HepG2 (cell line): ENCODE data around the gene CDHR5. TPM values are rescaled to one million over a fixed set of nuclear protein-coding genes. Genes with fewer than 3 reads are reported as not detected.

Source experiments
- ATRX ChIP-seq: sonication (generic); formaldehyde crosslinking; IDR thresholded peaks from 2 replicates; pipeline ENCODE4 v1.4.0; 2020; ENCODE audit warnings: missing genetic modification reagents, borderline replicate concordance
- EEA1 ChIP-seq: sonication (generic); formaldehyde crosslinking; IDR thresholded peaks from 2 replicates; pipeline ENCODE4 v1.5.1; 2020; ENCODE audit warnings: mild to moderate bottlenecking, missing genetic modification reagents, borderline replicate concordance
- HIC2 ChIP-seq: sonication (generic); formaldehyde crosslinking; IDR thresholded peaks from 2 replicates; pipeline ENCODE4 v1.9.0; 2022; ENCODE audit warnings: low read depth, missing genetic modification reagents
- KDM6A ChIP-seq: IDR thresholded peaks from 2 replicates; pipeline ENCODE4 v1.6.1; 2016; ENCODE audit warnings: low read depth
- KLF6 ChIP-seq: IDR thresholded peaks from 2 replicates; pipeline ENCODE4 v1.8.0; 2016; ENCODE audit warnings: missing biosample characterization, missing genetic modification reagents
- PLRG1 ChIP-seq: fragments of 450-650 bp; conservative IDR thresholded peaks from 2 replicates; pipeline ENCODE4 v1.6.1; 2016
- RBAK ChIP-seq: sonication (generic); formaldehyde crosslinking; IDR thresholded peaks from 2 replicates; pipeline ENCODE4 v1.5.1; 2020; ENCODE audit warnings: mild to moderate bottlenecking, missing genetic modification reagents
- SP1 ChIP-seq, 2 experiments: fragments of 450-650 bp in 1 of 2; sonication (generic) in 1 of 2; formaldehyde crosslinking in 1 of 2; IDR thresholded peaks; 2 replicates each; pipeline versions ENCODE4 v1.4.0 to v1.6.1; 2016 to 2020; ENCODE audit warnings: missing genetic modification reagents in 1 of 2
- SP140L ChIP-seq: sonication (generic); formaldehyde crosslinking; IDR thresholded peaks from 2 replicates; pipeline ENCODE4 v1.4.0; 2020; ENCODE audit warnings: missing genetic modification reagents, borderline replicate concordance
- STAT6 ChIP-seq: sonication (generic); formaldehyde crosslinking; IDR thresholded peaks from 2 replicates; pipeline ENCODE4 v1.4.0; 2020; ENCODE audit warnings: missing genetic modification reagents, mild to moderate bottlenecking, borderline replicate concordance
- THYN1 ChIP-seq: sonication (generic); formaldehyde crosslinking; IDR thresholded peaks from 2 replicates; pipeline ENCODE4 v1.8.1; 2023; ENCODE audit warnings: low read depth, mild to moderate bottlenecking, moderate library complexity, missing genetic modification reagents, borderline replicate concordance
- ZBTB7A ChIP-seq: sonication (generic); formaldehyde crosslinking; IDR thresholded peaks from 2 replicates; pipeline ENCODE4 v1.8.0; 2022; ENCODE audit warnings: mild to moderate bottlenecking, missing genetic modification reagents
- ZMYM4 ChIP-seq: sonication (generic); formaldehyde crosslinking; IDR thresholded peaks from 2 replicates; pipeline ENCODE4 v1.8.1; 2023; ENCODE audit warnings: mild to moderate bottlenecking, missing genetic modification reagents
- ZNF414 ChIP-seq: sonication (generic); formaldehyde crosslinking; IDR thresholded peaks from 2 replicates; pipeline ENCODE4 v1.5.0; 2020; ENCODE audit warnings: missing genetic modification reagents
- ZNF570 ChIP-seq: sonication (generic); formaldehyde crosslinking; IDR thresholded peaks from 2 replicates; pipeline ENCODE4 v1.4.0; 2020; ENCODE audit warnings: mild to moderate bottlenecking, missing genetic modification reagents, borderline replicate concordance
- ZNF678 ChIP-seq: sonication (generic); formaldehyde crosslinking; IDR thresholded peaks from 2 replicates; pipeline ENCODE4 v1.4.0; 2020; ENCODE audit warnings: mild to moderate bottlenecking, missing genetic modification reagents
- ZNF788 ChIP-seq: sonication (generic); formaldehyde crosslinking; IDR thresholded peaks from 2 replicates; pipeline ENCODE4 v1.5.0; 2020; ENCODE audit warnings: mild to moderate bottlenecking, missing genetic modification reagents, borderline replicate concordance
- ZNF792 ChIP-seq: IDR thresholded peaks from 2 replicates; pipeline ENCODE4 v1.6.1; 2016
- ZSCAN20 ChIP-seq: sonication (generic); formaldehyde crosslinking; IDR thresholded peaks from 2 replicates; pipeline ENCODE4 v1.4.0; 2020; ENCODE audit warnings: missing genetic modification reagents, mild to moderate bottlenecking, borderline replicate concordance
- polyA plus RNA-seq, 8 experiments: library from polyadenylated mRNA; depleted of rRNA in 3 of 8; stranded (reverse) in 7 of 8; unstranded in 1 of 8; fragments of >200 nt; fragmentation: Illumina TruSeq in 4 of 8; extraction: Trizol in 4 of 8; gene quantifications; 2 replicates each; pipeline versions ENCODE4 v1.2.1 to v1.2.3, GENCODE V29; 2011 to 2016; ENCODE audit warnings: low read depth in 4 of 8, missing spikeins in 1 of 8, mixed read lengths in 1 of 8; ENCODE audit not compliant: insufficient read depth in 1 of 8
- total RNA-seq, 5 experiments: library from RNA; depleted of rRNA; stranded (reverse); fragments of >200 nt; fragmentation: Illumina TruSeq; extraction: Trizol; gene quantifications; 2 replicates each; pipeline ENCODE4 v1.2.3, GENCODE V29; 2016; ENCODE audit warnings: low read depth in 1 of 5
- TF ChIP-seq, protein P1 (sequence below): sonication (generic); formaldehyde crosslinking; IDR thresholded peaks from 2 replicates; pipeline ENCODE4 v1.4.0; 2020; ENCODE audit warnings: missing genetic modification reagents
- TF ChIP-seq, protein P2 (sequence below): sonication (generic); formaldehyde crosslinking; IDR thresholded peaks from 2 replicates; pipeline ENCODE4 v1.8.1; 2023; ENCODE audit warnings: mild to moderate bottlenecking, missing genetic modification reagents

CDHR5 gene
- total and polyA plus RNA-seq, 2 of the 13 experiments (the other 11 are each of a cell fraction or from before 2014, with no cell fraction given), result 0.46 to 0.71 TPM

DNA sequence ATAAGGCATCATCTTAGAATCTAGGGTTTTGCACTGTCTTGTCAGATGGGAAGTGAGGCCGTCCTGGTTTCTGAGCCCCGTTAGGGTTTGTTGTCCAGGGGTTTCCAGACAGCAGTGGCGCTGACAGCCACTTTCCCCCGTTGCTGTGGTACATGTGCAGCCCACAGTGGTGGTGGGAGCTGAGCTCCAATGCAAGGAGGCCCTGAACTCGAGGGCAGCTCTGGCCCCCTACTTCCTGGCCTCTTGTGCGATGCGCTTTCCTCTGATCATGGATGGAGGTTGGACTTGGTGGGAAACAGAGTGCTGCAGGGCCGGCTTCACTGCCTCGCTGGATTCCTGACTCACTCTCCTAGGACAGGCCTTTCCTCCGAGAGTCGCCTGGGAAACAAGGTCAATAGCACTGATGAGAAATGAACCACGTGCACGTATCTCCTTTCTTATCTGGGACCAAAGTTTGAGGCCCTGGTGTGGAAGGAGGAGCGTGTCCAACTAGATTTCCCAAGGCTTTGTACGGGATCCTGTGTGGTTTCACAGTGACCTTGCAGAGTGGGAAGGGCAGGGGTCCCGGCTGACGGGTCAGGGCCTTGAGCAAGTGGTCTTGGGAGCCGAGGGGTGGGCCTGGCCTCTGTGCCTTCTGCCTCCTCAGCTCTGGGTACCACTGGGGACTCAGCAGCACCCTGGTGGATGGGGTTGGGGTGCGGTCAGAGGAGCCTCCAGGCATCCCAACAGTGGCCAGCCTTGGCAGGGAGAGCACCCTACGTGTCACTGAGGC, 44.7 kb downstream of the CDHR5 start (continued):
- no peak for TF ChIP-seq ZNF414 (CRISPR knock-in tag)
- no peak for TF ChIP-seq SP140L (CRISPR knock-in tag)
- TF ChIP-seq, protein P1, sequence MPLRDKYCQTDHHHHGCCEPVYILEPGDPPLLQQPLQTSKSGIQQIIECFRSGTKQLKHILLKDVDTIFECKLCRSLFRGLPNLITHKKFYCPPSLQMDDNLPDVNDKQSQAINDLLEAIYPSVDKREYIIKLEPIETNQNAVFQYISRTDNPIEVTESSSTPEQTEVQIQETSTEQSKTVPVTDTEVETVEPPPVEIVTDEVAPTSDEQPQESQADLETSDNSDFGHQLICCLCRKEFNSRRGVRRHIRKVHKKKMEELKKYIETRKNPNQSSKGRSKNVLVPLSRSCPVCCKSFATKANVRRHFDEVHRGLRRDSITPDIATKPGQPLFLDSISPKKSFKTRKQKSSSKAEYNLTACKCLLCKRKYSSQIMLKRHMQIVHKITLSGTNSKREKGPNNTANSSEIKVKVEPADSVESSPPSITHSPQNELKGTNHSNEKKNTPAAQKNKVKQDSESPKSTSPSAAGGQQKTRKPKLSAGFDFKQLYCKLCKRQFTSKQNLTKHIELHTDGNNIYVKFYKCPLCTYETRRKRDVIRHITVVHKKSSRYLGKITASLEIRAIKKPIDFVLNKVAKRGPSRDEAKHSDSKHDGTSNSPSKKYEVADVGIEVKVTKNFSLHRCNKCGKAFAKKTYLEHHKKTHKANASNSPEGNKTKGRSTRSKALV (CRISPR knock-in tag), result 0 out of 2 replicates have a peak, but pooled peaks have one; percentile 35
- TF ChIP-seq ZSCAN20, result no peak
- no peak for TF ChIP-seq SP1 (IDR thresholded peaks at IDR 0.05)
- no peak for TF ChIP-seq SP1 (CRISPR knock-in tag; IDR thresholded peaks at IDR 0.05)
- TF ChIP-seq ZBTB7A, result peak; percentile 94
- TF ChIP-seq ZNF678 (CRISPR knock-in tag), result no peak
- TF ChIP-seq THYN1 (CRISPR knock-in tag), result no peak
- TF ChIP-seq, protein P2, sequence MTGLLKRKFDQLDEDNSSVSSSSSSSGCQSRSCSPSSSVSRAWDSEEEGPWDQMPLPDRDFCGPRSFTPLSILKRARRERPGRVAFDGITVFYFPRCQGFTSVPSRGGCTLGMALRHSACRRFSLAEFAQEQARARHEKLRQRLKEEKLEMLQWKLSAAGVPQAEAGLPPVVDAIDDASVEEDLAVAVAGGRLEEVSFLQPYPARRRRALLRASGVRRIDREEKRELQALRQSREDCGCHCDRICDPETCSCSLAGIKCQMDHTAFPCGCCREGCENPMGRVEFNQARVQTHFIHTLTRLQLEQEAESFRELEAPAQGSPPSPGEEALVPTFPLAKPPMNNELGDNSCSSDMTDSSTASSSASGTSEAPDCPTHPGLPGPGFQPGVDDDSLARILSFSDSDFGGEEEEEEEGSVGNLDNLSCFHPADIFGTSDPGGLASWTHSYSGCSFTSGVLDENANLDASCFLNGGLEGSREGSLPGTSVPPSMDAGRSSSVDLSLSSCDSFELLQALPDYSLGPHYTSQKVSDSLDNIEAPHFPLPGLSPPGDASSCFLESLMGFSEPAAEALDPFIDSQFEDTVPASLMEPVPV (CRISPR knock-in tag), result no peak
- no peak for TF ChIP-seq ZNF788 (CRISPR knock-in tag)
- peak; percentile 17; the same call in 1 of the 2 replicates for TF ChIP-seq HIC2 (CRISPR knock-in tag)
- TF ChIP-seq ATRX (CRISPR knock-in tag), result no peak
- TF ChIP-seq RBAK, result no peak
- TF ChIP-seq EEA1 (CRISPR knock-in tag), result no peak
- TF ChIP-seq STAT6 (CRISPR knock-in tag), result no peak
- TF ChIP-seq ZNF570 (CRISPR knock-in tag), result no peak
- no peak; the same call in 1 of the 2 replicates for TF ChIP-seq ZMYM4 (CRISPR knock-in tag)
- no peak for TF ChIP-seq PLRG1
- no peak for TF ChIP-seq KLF6 (CRISPR knock-in tag)
- TF ChIP-seq KDM6A, result no peak
- 0 out of 2 replicates have a peak, but pooled peaks have one; percentile 27 for TF ChIP-seq ZNF792 (CRISPR knock-in tag)
